ENCODE measurements around the gene AGAP5. TPM values are rescaled to one million over a fixed set of nuclear protein-coding genes. Genes with fewer than 3 reads are reported as not detected.
"Not testable (repeated sequence)": the region's sequence is repeated elsewhere in the genome, so short reads cannot be mapped to it uniquely, and the experiment has no call there.

Gene AGAP5
- total RNA-seq, 2 experiments from 2014 or later = 7.1 to 10.3 TPM

GRCh38 chr10:73714483-73714882 is 16.6 kb upstream of the AGAP5 start:
- POLR2A ChIA-PET; H3K27me3 Mint-ChIP-seq; H3K27ac Mint-ChIP-seq; intact Hi-C loops (cut with DNase I, micrococcal nuclease); H3K9me3 Mint-ChIP-seq (ENCODE audit: low read depth); CTCF ChIA-PET; H3K4me1 Mint-ChIP-seq; ATAC-seq; DNase-seq; H3K4me3 Mint-ChIP-seq: not testable (repeated sequence)
- peaks cover 28% of the 10 kb centered on the region for H3K36me3 Mint-ChIP-seq (ENCODE audit: low read depth)

- ATAC-seq; DNase-seq; H3K4me3 Mint-ChIP-seq; intact Hi-C loops (cut with DNase I, micrococcal nuclease); POLR2A ChIA-PET; H3K27me3 Mint-ChIP-seq; H3K27ac Mint-ChIP-seq; H3K4me1 Mint-ChIP-seq; H3K9me3 Mint-ChIP-seq (ENCODE audit: low read depth); CTCF ChIA-PET: not testable (repeated sequence)
- peaks cover 25% of the 10 kb centered on the region for H3K36me3 Mint-ChIP-seq (ENCODE audit: low read depth)
These were observed 16.0 kb upstream of the AGAP5 start for GRCh38 chr10:73713912-73714311.

- POLR2A ChIA-PET; H3K4me3 Mint-ChIP-seq; CTCF ChIA-PET; ATAC-seq; H3K27me3 Mint-ChIP-seq; intact Hi-C loops (cut with DNase I, micrococcal nuclease); H3K4me1 Mint-ChIP-seq; H3K27ac Mint-ChIP-seq; H3K9me3 Mint-ChIP-seq (ENCODE audit: low read depth); DNase-seq: not testable (repeated sequence)
- H3K36me3 Mint-ChIP-seq (ENCODE audit: low read depth) = peaks cover 17% of the 10 kb centered on the region
These were observed 13.8 kb upstream of the AGAP5 start for GRCh38 chr10:73711683-73712082.

- intact Hi-C loops (cut with DNase I, micrococcal nuclease); POLR2A ChIA-PET; H3K4me3 Mint-ChIP-seq; H3K27me3 Mint-ChIP-seq; H3K9me3 Mint-ChIP-seq (ENCODE audit: low read depth); CTCF ChIA-PET; H3K4me1 Mint-ChIP-seq; ATAC-seq; H3K27ac Mint-ChIP-seq; DNase-seq: not testable (repeated sequence)
- peaks cover 20% of the 10 kb centered on the region for H3K36me3 Mint-ChIP-seq (ENCODE audit: low read depth)
These were observed 10.2 kb upstream of the AGAP5 start for GRCh38 chr10:73708122-73708521.

- H3K27me3 Mint-ChIP-seq; CTCF ChIA-PET; H3K9me3 Mint-ChIP-seq (ENCODE audit: low read depth); DNase-seq; ATAC-seq; H3K4me3 Mint-ChIP-seq; intact Hi-C loops (cut with DNase I, micrococcal nuclease); H3K4me1 Mint-ChIP-seq; H3K27ac Mint-ChIP-seq; POLR2A ChIA-PET: not testable (repeated sequence)
- peaks cover 18% of the 10 kb centered on the region for H3K36me3 Mint-ChIP-seq (ENCODE audit: low read depth)
These were observed 9.7 kb upstream of the AGAP5 start for GRCh38 chr10:73707628-73708027.

- ATAC-seq = not testable (repeated sequence)
These were observed 8.6 kb upstream of the AGAP5 start for GRCh38 chr10:73706488-73706887.

GRCh38 chr10:73705506-73706072 is 7.7 kb upstream of the AGAP5 start:
- H3K4me3 Mint-ChIP-seq; H3K4me1 Mint-ChIP-seq; DNase-seq; ATAC-seq; POLR2A ChIA-PET; intact Hi-C loops (cut with DNase I, micrococcal nuclease); H3K9me3 Mint-ChIP-seq (ENCODE audit: low read depth); H3K27me3 Mint-ChIP-seq; H3K27ac Mint-ChIP-seq; CTCF ChIA-PET: not testable (repeated sequence)
- H3K36me3 Mint-ChIP-seq (ENCODE audit: low read depth) = peaks cover 25% of the 10 kb centered on the region

More at GRCh38 chr10:73706488-73706887, 8.6 kb upstream of the AGAP5 start:
- H3K27me3 Mint-ChIP-seq; H3K9me3 Mint-ChIP-seq (ENCODE audit: low read depth); intact Hi-C loops (cut with DNase I, micrococcal nuclease); H3K27ac Mint-ChIP-seq; DNase-seq; POLR2A ChIA-PET; H3K4me1 Mint-ChIP-seq; CTCF ChIA-PET; H3K4me3 Mint-ChIP-seq: not testable (repeated sequence)
- H3K36me3 Mint-ChIP-seq (ENCODE audit: low read depth) = peaks cover 21% of the 10 kb centered on the region

GRCh38 chr10:73703924-73704323 is 6.0 kb upstream of the AGAP5 start:
- H3K27me3 Mint-ChIP-seq; POLR2A ChIA-PET; H3K27ac Mint-ChIP-seq; ATAC-seq; H3K4me3 Mint-ChIP-seq; DNase-seq; H3K4me1 Mint-ChIP-seq; intact Hi-C loops (cut with DNase I, micrococcal nuclease); H3K9me3 Mint-ChIP-seq (ENCODE audit: low read depth); CTCF ChIA-PET: not testable (repeated sequence)
- peaks cover 24% of the 10 kb centered on the region for H3K36me3 Mint-ChIP-seq (ENCODE audit: low read depth)

- ATAC-seq; H3K27ac Mint-ChIP-seq; intact Hi-C loops (cut with DNase I, micrococcal nuclease); POLR2A ChIA-PET; H3K9me3 Mint-ChIP-seq (ENCODE audit: low read depth); CTCF ChIA-PET; DNase-seq; H3K27me3 Mint-ChIP-seq; H3K4me3 Mint-ChIP-seq; H3K4me1 Mint-ChIP-seq: not testable (repeated sequence)
- H3K36me3 Mint-ChIP-seq (ENCODE audit: low read depth) = peaks cover 16% of the 10 kb centered on the region
These were observed 910 bp upstream of the AGAP5 start for GRCh38 chr10:73698819-73699218.

- DNase-seq; ATAC-seq; H3K27ac Mint-ChIP-seq; intact Hi-C loops (cut with DNase I, micrococcal nuclease); H3K27me3 Mint-ChIP-seq; POLR2A ChIA-PET; H3K9me3 Mint-ChIP-seq (ENCODE audit: low read depth); H3K36me3 Mint-ChIP-seq (ENCODE audit: low read depth); H3K4me3 Mint-ChIP-seq; H3K4me1 Mint-ChIP-seq: not testable (repeated sequence)
- CTCF ChIA-PET = interaction anchor here (0.7 kb wide), 1 partner anchor 14 kb away, joined by 3 read pairs; no protein-coding TSS in a partner anchor
These were observed 2.6 kb downstream of the AGAP5 start for GRCh38 chr10:73695302-73695701.

- ATAC-seq; H3K36me3 Mint-ChIP-seq (ENCODE audit: low read depth); H3K27me3 Mint-ChIP-seq; POLR2A ChIA-PET; H3K9me3 Mint-ChIP-seq (ENCODE audit: low read depth); CTCF ChIA-PET; H3K27ac Mint-ChIP-seq; DNase-seq; H3K4me1 Mint-ChIP-seq; H3K4me3 Mint-ChIP-seq; intact Hi-C loops (cut with DNase I, micrococcal nuclease): not testable (repeated sequence)
These were observed 7.2 kb downstream of the AGAP5 start for GRCh38 chr10:73690755-73691154.

GRCh38 chr10:73689596-73689995 is 8.3 kb downstream of the AGAP5 start:
- CTCF ChIA-PET; H3K36me3 Mint-ChIP-seq (ENCODE audit: low read depth); H3K27me3 Mint-ChIP-seq: not testable (repeated sequence)

GRCh38 chr10:73687641-73688040 is 10.3 kb downstream of the AGAP5 start:
- H3K27ac Mint-ChIP-seq; H3K36me3 Mint-ChIP-seq (ENCODE audit: low read depth); POLR2A ChIA-PET; H3K4me3 Mint-ChIP-seq; H3K9me3 Mint-ChIP-seq (ENCODE audit: low read depth); intact Hi-C loops (cut with DNase I, micrococcal nuclease); H3K4me1 Mint-ChIP-seq; H3K27me3 Mint-ChIP-seq; ATAC-seq; DNase-seq; CTCF ChIA-PET: not testable (repeated sequence)

More at GRCh38 chr10:73689596-73689995, 8.3 kb downstream of the AGAP5 start:
- H3K4me1 Mint-ChIP-seq; intact Hi-C loops (cut with DNase I, micrococcal nuclease); H3K27ac Mint-ChIP-seq; H3K9me3 Mint-ChIP-seq (ENCODE audit: low read depth); ATAC-seq; DNase-seq; POLR2A ChIA-PET; H3K4me3 Mint-ChIP-seq: not testable (repeated sequence)

Data from activated CD4-positive, alpha-beta T cell treated with anti-CD3 and anti-CD28 coated beads for 36 hours (primary cell).